ENCODE measurements around the gene ANHX. TPM values are rescaled to one million over a fixed set of nuclear protein-coding genes. Genes with fewer than 3 reads are reported as not detected.
"Not testable (repeated sequence)": the region's sequence is repeated elsewhere in the genome, so short reads cannot be mapped to it uniquely, and the experiment has no call there.

ANHX gene
- not detected for total RNA-seq

DNA sequence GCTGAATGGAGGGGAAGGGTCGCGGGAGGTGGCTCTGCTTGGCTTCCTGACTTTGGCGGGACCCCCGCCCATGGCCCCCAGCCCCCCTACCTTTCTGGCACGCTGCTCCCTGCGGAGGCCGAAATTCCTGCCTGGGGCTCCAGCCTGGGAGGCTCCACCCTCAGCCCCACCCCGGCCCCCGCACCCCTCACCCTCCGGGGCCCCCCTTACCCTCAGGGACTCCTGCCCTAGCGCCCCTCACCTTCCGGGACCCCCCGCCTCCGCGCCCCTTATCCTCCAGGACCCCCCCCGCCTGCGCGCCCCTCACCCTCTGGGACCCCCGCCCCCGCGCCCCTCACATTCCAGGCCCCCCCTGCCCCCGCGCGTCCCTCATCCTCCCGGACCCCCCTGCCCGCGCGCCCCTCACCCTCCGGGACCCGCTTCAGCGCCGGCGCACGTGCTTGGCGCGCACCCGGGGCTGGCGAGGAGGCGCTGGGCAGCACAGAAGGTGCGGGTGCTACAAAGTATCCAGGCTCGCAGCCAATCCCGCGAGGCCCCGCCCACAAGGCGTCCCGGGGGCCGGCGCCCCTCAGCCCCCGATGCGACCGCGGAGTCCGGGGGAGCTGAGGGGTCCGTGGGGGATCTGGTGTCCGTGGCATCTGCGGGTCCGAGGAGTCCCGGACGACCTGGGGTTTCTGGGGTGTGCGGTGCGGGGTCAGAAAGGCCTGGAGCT lies at the start of gene ANHX:
TSS of gene ANHX (minus strand) at position 477 of the 712 bp plus-strand sequence. CDS start 1,521 bp downstream, outside the sequence.
- intact Hi-C loops (cut with DNase I) = no loop called here
- 53% methylated on average over 6 of the region's 61 CpGs; no CpG with 5 or more reads in 1 of the 2 donors for WGBS, 2 donors

DNA sequence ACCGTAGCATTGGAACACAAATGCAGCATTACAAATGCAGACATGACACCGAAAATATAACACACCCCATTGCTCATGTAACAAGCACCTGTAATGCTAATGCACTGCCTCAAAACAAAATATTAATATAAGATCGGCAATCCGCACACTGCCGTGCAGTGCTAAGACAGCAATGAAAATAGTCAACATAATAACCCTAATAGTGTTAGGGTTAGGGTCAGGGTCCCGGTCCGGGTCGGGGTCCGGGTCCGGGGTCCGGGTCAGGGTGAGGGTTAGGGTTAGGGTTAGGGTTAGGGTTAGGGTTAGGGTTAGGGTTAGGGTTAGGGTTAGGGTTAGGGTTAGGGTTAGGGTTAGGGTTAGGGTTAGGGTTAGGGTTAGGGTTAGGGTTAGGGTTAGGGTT lies 29.0 kb upstream of the ANHX start:
- H3K27ac ChIP-seq; H3K36me3 ChIP-seq; H3K4me1 ChIP-seq; DNase-seq; H3K4me3 ChIP-seq; H3K9me3 ChIP-seq; intact Hi-C loops (cut with DNase I); H3K27me3 ChIP-seq: not testable (repeated sequence)
- 80 to 86% methylated on average over 9 to 11 of the region's 11 CpGs for WGBS, 2 donors

More for the DNA sequence above, at the start of gene ANHX:
- no peak for TF ChIP-seq POLR2A (IDR thresholded peaks at IDR 0.05)
- TF ChIP-seq, protein P1, sequence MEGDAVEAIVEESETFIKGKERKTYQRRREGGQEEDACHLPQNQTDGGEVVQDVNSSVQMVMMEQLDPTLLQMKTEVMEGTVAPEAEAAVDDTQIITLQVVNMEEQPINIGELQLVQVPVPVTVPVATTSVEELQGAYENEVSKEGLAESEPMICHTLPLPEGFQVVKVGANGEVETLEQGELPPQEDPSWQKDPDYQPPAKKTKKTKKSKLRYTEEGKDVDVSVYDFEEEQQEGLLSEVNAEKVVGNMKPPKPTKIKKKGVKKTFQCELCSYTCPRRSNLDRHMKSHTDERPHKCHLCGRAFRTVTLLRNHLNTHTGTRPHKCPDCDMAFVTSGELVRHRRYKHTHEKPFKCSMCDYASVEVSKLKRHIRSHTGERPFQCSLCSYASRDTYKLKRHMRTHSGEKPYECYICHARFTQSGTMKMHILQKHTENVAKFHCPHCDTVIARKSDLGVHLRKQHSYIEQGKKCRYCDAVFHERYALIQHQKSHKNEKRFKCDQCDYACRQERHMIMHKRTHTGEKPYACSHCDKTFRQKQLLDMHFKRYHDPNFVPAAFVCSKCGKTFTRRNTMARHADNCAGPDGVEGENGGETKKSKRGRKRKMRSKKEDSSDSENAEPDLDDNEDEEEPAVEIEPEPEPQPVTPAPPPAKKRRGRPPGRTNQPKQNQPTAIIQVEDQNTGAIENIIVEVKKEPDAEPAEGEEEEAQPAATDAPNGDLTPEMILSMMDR (IDR thresholded peaks at IDR 0.05) = no peak
- no peaks in the 10 kb centered on the region for H3K4me1 ChIP-seq
- no peaks in the 10 kb centered on the region for H3K36me3 ChIP-seq
- peaks cover 0 to 16% (median 0%) of the 10 kb centered on the region in 4 donors for H3K27me3 ChIP-seq
- H3K9me3 ChIP-seq = peaks cover 0 to 80% (median 21%) of the 10 kb centered on the region in 3 donors
- DNase-seq = no peak
- H3K4me3 ChIP-seq = no peak within 1 kb of the TSS
- H3K27ac ChIP-seq = no peak within 1 kb of the TSS

DNA sequence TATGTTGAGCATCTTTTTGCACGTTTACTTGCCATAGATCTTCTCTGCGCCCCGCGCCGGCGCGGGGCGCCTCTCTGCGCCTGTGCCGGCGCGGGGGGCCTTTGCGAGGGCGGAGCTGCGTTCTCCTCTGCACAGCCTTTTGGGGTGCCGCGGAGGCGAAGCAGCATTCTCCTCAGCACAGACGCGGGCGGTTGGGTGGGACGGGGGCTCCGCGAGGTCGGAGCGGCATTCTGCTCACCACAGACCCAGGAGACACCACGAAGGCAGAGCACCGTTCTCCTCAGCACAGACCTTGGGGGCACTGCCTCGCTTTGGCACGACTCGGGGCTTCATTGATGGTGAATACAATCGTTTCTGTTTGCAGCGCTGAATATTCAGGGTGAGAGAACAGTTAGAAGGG lies 28.5 kb upstream of the ANHX start:
- H3K4me1 ChIP-seq = no peaks in the 10 kb centered on the region
- no peak for DNase-seq
- H3K27ac ChIP-seq = no peak overlapping the region
- TF ChIP-seq, protein P1 (IDR thresholded peaks at IDR 0.05) = no peak
- TF ChIP-seq POLR2A (IDR thresholded peaks at IDR 0.05) = no peak
- no peaks in the 10 kb centered on the region for H3K27me3 ChIP-seq
- WGBS, 2 donors = 40 to 89% methylated on average over 1 to 15 of the region's 33 CpGs
- no peaks in the 10 kb centered on the region for H3K36me3 ChIP-seq
- H3K4me3 ChIP-seq = no peak overlapping the region
- intact Hi-C loops (cut with DNase I) = no loop called here
- peaks cover 0 to 3% (median 0%) of the 10 kb centered on the region in 3 donors for H3K9me3 ChIP-seq

DNA sequence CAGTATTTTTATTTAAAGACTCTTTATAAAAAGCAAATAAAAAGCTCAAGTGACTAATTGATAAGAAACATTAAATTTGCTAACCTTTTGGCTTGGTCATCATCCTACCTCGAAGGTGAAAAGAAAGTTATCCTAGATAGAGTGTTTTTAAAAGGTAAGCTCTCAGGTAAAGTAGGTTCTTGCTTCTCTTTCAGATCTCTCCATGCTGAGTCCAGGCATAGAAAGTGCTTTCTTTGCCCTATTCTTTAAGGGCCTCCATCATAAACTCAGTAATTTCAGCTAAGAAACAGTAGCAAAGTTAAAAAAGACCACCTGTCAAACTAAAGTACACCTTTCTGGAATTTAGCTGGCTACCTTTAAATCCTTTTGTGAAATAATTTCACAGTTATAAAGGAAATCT lies 20.6 kb upstream of the ANHX start:
- Histone ChIP-seq H3K4me3 (no peak overlapping the region), H3K27me3 (no peaks in the 10 kb centered on the region), H3K9me3 (peaks cover 0 to 7% (median 0%) of the 10 kb centered on the region in 3 donors), H3K4me1 (no peaks in the 10 kb centered on the region), H3K36me3 (no peaks in the 10 kb centered on the region), H3K27ac (no peak overlapping the region)
- 24 to 31% methylated on average over 1 of the region's 1 CpG for WGBS, 2 donors
- DNase-seq = no peak
- TF ChIP-seq, protein P1 (IDR thresholded peaks at IDR 0.05) = no peak
- TF ChIP-seq POLR2A (IDR thresholded peaks at IDR 0.05) = no peak
- intact Hi-C loops (cut with DNase I) = no loop called here

DNA sequence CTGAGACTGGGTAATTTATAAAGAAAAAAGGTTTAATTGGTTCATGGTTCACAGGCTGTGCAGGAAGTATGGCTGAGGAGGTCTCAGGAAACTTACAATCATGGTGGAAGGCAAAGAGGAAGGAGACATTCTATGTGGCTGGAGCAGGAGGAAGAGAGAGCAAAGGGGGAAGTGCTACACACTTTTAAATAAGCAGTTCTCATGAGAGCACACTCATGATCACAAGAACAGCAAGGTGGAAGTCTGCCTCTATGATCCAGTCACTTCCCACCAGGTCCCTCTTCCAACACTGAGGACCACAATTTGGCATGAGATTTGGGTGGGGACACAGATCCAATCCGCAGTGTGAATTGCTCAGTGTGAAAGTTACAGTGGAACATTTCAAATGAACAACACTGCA lies 20.2 kb upstream of the ANHX start:
- intact Hi-C loops (cut with DNase I); H3K27ac ChIP-seq; H3K4me1 ChIP-seq; H3K9me3 ChIP-seq; H3K27me3 ChIP-seq; DNase-seq; H3K36me3 ChIP-seq; H3K4me3 ChIP-seq: not testable (repeated sequence)
- 42 to 57% methylated on average over 1 of the region's 1 CpG for WGBS, 2 donors

DNA sequence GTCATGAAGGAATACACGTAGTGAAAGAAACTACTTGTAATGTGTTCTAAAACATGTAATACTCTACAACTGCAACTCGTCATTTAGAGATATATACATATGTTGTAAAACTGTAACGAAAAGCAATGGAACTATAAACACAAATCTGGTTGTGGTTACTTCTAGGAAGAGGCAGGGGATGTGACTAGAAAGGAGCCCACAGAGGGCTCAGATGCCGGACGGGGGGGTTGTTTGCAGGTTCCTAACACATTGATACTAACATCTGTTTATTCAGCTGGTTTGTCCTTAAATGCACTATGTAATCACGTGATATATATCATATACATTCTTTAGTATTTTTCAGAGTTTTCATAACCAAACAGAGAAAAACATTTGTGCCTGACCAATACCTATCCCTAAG lies 16.1 kb upstream of the ANHX start:
- no peaks in the 10 kb centered on the region for H3K27me3 ChIP-seq
- WGBS, 2 donors = 57 to 60% methylated on average over 6 of the region's 6 CpGs
- H3K4me3 ChIP-seq = no peak overlapping the region
- intact Hi-C loops (cut with DNase I) = no loop called here
- no peaks in the 10 kb centered on the region for H3K4me1 ChIP-seq
- no peaks in the 10 kb centered on the region for H3K36me3 ChIP-seq
- DNase-seq = no peak
- TF ChIP-seq, protein P1 (IDR thresholded peaks at IDR 0.05) = no peak
- TF ChIP-seq POLR2A (IDR thresholded peaks at IDR 0.05) = no peak
- H3K9me3 ChIP-seq = peaks cover 0 to 7% (median 0%) of the 10 kb centered on the region in 3 donors
- no peak overlapping the region for H3K27ac ChIP-seq
